Endothelial cell of umbilical vein (primary cell): ENCODE results near the gene BCAR3. TPM values are rescaled to one million over a fixed set of nuclear protein-coding genes. Genes with fewer than 3 reads are reported as not detected.

ENCODE experiments used
- BruUV-seq: library from RNA; stranded (reverse); fragments of 400-500 nt; replicated peaks from 2 replicates; lab custom pipeline; 2021; lab: Mats Ljungman, UMichigan
- CTCF ChIA-PET: fragments of 300-600, 350-600 bp; sonication (Branson Sonifier 250); formaldehyde crosslinking; loops from one replicate; lab custom pipeline; 2021; ENCODE audit warnings: antibody characterized with exemption, inconsistent platforms; lab: Charles Lee
- POLR2A ChIA-PET: fragments of 300-600, 350-600 bp; sonication (Branson Sonifier 250); formaldehyde crosslinking; loops from one replicate; lab custom pipeline; 2021; ENCODE audit warnings: antibody characterized with exemption, inconsistent platforms; lab: Charles Lee
- DNase-seq: peaks from one replicate; pipeline ENCODE4 v3.0.0-alpha.2; 2011; ENCODE audit warnings: low read depth, low spot score
- FAIRE-seq: peaks from 2 replicates; lab custom pipeline; 2011; peaks lifted over from hg19 to GRCh38; lab: Jason Lieb, UNC
- H2AFZ ChIP-seq: 2 replicates; pipeline ENCODE4 v1.6.0; 2012; ENCODE audit warnings: low read depth, low read length, control low read depth, inconsistent platforms
- H3K27ac ChIP-seq: 2 replicates; pipeline ENCODE4 v1.5.1; 2011; ENCODE audit warnings: low read depth, mild to moderate bottlenecking, control low read depth, low read length, moderate library complexity; ENCODE audit not compliant: insufficient read depth
- H3K27me3 ChIP-seq, 2 experiments: 2 replicates each; pipeline versions ENCODE4 v1.6.0 to v1.6.1; 2011; ENCODE audit warnings: low read length in 2 of 2, mixed read lengths in 1 of 2; ENCODE audit not compliant: control insufficient read depth in 2 of 2, insufficient read depth in 2 of 2
- H3K36me3 ChIP-seq, 2 experiments: 2 replicates in 1 of 2; 3 replicates in 1 of 2; pipeline ENCODE4 v1.5.1; 2011; ENCODE audit warnings: low read length in 2 of 2, mild to moderate bottlenecking in 1 of 2, moderate library complexity in 1 of 2; ENCODE audit not compliant: control insufficient read depth in 2 of 2, insufficient read depth in 2 of 2; ENCODE audit errors: extremely low read depth in 1 of 2
- H3K4me1 ChIP-seq: 3 replicates; pipeline ENCODE4 v1.5.1; 2011; ENCODE audit warnings: mild to moderate bottlenecking, low read length; ENCODE audit not compliant: control insufficient read depth, insufficient read depth; ENCODE audit errors: extremely low read depth
- H3K4me2 ChIP-seq: 2 replicates; pipeline ENCODE4 v1.6.1; 2011; ENCODE audit warnings: low read length, control low read depth, mixed read lengths; ENCODE audit not compliant: insufficient read depth
- H3K4me3 ChIP-seq, 3 experiments: fragments of 200-600 bp in 1 of 3; sonication (generic), shearing (Covaris generic) in 1 of 3; replicated peaks in 1 of 3; 2 replicates each; pipeline ENCODE4 v1.5.1; 2011 to 2016; ENCODE audit warnings: control low read depth in 3 of 3, low read length in 3 of 3, mild to moderate bottlenecking in 2 of 3, inconsistent platforms in 1 of 3, low read depth in 1 of 3, moderate library complexity in 1 of 3; ENCODE audit not compliant: insufficient read depth in 1 of 3
- H3K79me2 ChIP-seq: 2 replicates; pipeline ENCODE4 v1.6.0; 2012; ENCODE audit warnings: low read length, inconsistent platforms; ENCODE audit not compliant: control insufficient read depth, insufficient read depth
- H3K9ac ChIP-seq: replicated peaks from 2 replicates; pipeline ENCODE3; 2011; ENCODE audit warnings: low read length, control low read depth; ENCODE audit not compliant: insufficient read depth; ENCODE audit errors: extremely low read depth
- H3K9me1 ChIP-seq: replicated peaks from 3 replicates; pipeline ENCODE4 v1.6.0; 2011; ENCODE audit warnings: mild to moderate bottlenecking, low read length; ENCODE audit not compliant: control insufficient read depth, insufficient read depth; ENCODE audit errors: extremely low read depth
- H3K9me3 ChIP-seq: replicated peaks from 2 replicates; pipeline ENCODE4 v1.5.1; 2012; ENCODE audit warnings: low read length, inconsistent platforms; ENCODE audit not compliant: control insufficient read depth, insufficient read depth
- H4K20me1 ChIP-seq: replicated peaks from 2 replicates; pipeline ENCODE3; 2011; ENCODE audit warnings: mild to moderate bottlenecking, low read length; ENCODE audit not compliant: control insufficient read depth, insufficient read depth; ENCODE audit errors: extremely low read depth
- EZH2 ChIP-seq: IDR thresholded peaks from 2 replicates; pipeline ENCODE4 v1.6.1; 2012; ENCODE audit warnings: borderline replicate concordance, low read depth, mild to moderate bottlenecking, moderate library complexity, low read length, inconsistent platforms; ENCODE audit not compliant: severe bottlenecking
- FOS ChIP-seq: IDR thresholded peaks from 2 replicates; pipeline ENCODE4 v1.6.1; 2011; ENCODE audit warnings: mild to moderate bottlenecking, low read length, moderate library complexity, borderline replicate concordance; ENCODE audit not compliant: insufficient read depth
- GATA2 ChIP-seq: IDR thresholded peaks from 2 replicates; pipeline ENCODE4 v1.7.0; 2011; ENCODE audit warnings: low read depth, mild to moderate bottlenecking, moderate library complexity, mixed read lengths, low read length; ENCODE audit not compliant: insufficient read length, insufficient read depth
- JUN ChIP-seq: IDR thresholded peaks from 2 replicates; pipeline ENCODE4 v1.6.1; 2011; ENCODE audit warnings: borderline replicate concordance, low read depth; ENCODE audit not compliant: insufficient read length, insufficient read depth
- MYC ChIP-seq: IDR thresholded peaks from one replicate; pipeline ENCODE4 v1.6.1; 2011; ENCODE audit warnings: mild to moderate bottlenecking, low read depth, low read length
- POLR2A ChIP-seq: IDR thresholded peaks from 2 replicates; pipeline ENCODE4 v1.6.1; 2012; ENCODE audit warnings: low read depth, mild to moderate bottlenecking, control low read depth, low read length
- POLR2AphosphoS5 ChIP-seq: IDR thresholded peaks from 2 replicates; pipeline ENCODE4 v1.6.1; 2012; ENCODE audit warnings: low read depth, mild to moderate bottlenecking, control low read depth, low read length, moderate library complexity; ENCODE audit not compliant: insufficient read depth
- dilution Hi-C: fragments of 300-500 bp; cut with MboI; formaldehyde crosslinking; loops from one replicate; pipeline ENCODE4 v1.15.0; 2019; ENCODE audit warnings: low sequenced_read_pairs; ENCODE audit not compliant: extremely low pct_ligation_motif_present
- intact Hi-C: fragments of 100-400 bp; cut with micrococcal nuclease; formaldehyde crosslinking; loops from one replicate; pipeline ENCODE4 v1.10.0; 2022
- polyA plus RNA-seq, 4 experiments: library from polyadenylated mRNA; depleted of rRNA in 3 of 4; stranded (reverse) in 3 of 4; unstranded in 1 of 4; fragments of >200 nt; gene quantifications; 2 replicates each; pipeline versions ENCODE4 v1.2.1 to v1.2.3, GENCODE V29; 2011 to 2012; ENCODE audit warnings: missing spikeins in 1 of 4
- total RNA-seq: library from RNA; stranded (reverse); gene quantifications from 2 replicates; pipeline ENCODE4 v1.2.3, GENCODE V29; 2021
- TF ChIP-seq, protein P1 (sequence below): IDR thresholded peaks from 2 replicates; pipeline ENCODE4 v1.6.1; 2011; ENCODE audit not compliant: insufficient read depth, insufficient read length
- TF ChIP-seq, protein P2 (sequence below), 2 donors: IDR thresholded peaks; 1 replicate in 1 of 2; 2 replicates in 1 of 2; pipeline ENCODE4 v1.5.1; 2011; ENCODE audit warnings: low read length in 2 of 2, mild to moderate bottlenecking in 2 of 2, moderate library complexity in 2 of 2, control low read depth in 1 of 2, inconsistent platforms in 1 of 2, low read depth in 1 of 2; ENCODE audit not compliant: insufficient read depth in 1 of 2; ENCODE audit errors: extremely low read depth in 1 of 2

The BCAR3 gene
- total and polyA plus RNA-seq, 2 donors (not counting 3 experiments of a cell fraction or from before 2014, with no cell fraction given): 17.5 to 32.9 TPM

DNA sequence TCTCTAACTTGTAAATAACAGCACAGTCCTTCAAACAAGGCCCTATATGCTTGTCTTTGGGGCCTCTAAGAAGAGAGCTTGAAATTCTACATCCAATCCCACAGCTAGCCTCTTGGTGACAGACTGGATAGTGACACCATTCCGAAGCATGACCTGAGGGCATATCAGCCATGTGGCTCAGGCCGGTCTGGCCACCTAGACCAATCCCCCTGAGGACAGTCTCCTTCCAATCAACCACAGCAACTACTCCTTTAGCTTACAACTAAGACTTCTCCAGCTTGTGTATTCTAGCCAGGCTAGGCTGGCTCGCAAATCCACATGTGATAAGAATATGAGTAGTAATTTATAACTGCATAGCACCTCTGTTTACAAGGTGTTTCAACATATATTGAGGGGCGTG lies 14.0 kb downstream of the BCAR3 start:
- intact Hi-C loops: no loop called here
- H3K4me1 ChIP-seq: peaks cover 89% of the 10 kb centered on the region
- no peaks in the 10 kb centered on the region for H3K27me3 ChIP-seq
- dilution Hi-C loops: loop anchor here (25.0 kb wide), 1 partner anchor 145 kb away; no protein-coding TSS in a partner anchor
- no peaks in the 10 kb centered on the region for H4K20me1 ChIP-seq
- BruUV-seq: no TSS peak
- H3K27ac ChIP-seq: peak overlapping the region; percentile 92
- TF ChIP-seq GATA2 (no peak), JUN (no peak), FOS (no peak), POLR2A (no peak), EZH2 (no peak), MYC (no peak), POLR2AphosphoS5 (no peak)
- TF ChIP-seq, protein P1, sequence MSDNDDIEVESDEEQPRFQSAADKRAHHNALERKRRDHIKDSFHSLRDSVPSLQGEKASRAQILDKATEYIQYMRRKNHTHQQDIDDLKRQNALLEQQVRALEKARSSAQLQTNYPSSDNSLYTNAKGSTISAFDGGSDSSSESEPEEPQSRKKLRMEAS: no peak
- TF ChIP-seq, protein P2, sequence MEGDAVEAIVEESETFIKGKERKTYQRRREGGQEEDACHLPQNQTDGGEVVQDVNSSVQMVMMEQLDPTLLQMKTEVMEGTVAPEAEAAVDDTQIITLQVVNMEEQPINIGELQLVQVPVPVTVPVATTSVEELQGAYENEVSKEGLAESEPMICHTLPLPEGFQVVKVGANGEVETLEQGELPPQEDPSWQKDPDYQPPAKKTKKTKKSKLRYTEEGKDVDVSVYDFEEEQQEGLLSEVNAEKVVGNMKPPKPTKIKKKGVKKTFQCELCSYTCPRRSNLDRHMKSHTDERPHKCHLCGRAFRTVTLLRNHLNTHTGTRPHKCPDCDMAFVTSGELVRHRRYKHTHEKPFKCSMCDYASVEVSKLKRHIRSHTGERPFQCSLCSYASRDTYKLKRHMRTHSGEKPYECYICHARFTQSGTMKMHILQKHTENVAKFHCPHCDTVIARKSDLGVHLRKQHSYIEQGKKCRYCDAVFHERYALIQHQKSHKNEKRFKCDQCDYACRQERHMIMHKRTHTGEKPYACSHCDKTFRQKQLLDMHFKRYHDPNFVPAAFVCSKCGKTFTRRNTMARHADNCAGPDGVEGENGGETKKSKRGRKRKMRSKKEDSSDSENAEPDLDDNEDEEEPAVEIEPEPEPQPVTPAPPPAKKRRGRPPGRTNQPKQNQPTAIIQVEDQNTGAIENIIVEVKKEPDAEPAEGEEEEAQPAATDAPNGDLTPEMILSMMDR (IDR thresholded peaks at IDR 0.05; ENCODE audit: extremely low read depth in 1 of 2, insufficient read depth in 1 of 2, low read depth in 1 of 2, low read length in 2 of 2): no peak
- no peak overlapping the region for H2AFZ ChIP-seq
- H3K9me3 ChIP-seq: no peaks in the 10 kb centered on the region
- H3K79me2 ChIP-seq: peaks cover 69% of the 10 kb centered on the region
- no peak overlapping the region for H3K9ac ChIP-seq
- no peak overlapping the region for H3K4me3 ChIP-seq
- H3K36me3 ChIP-seq: peaks cover 0 to 7% of the 10 kb centered on the region in 2 experiments
- H3K4me2 ChIP-seq: no peak overlapping the region
- DNase-seq (no peak), FAIRE-seq (no peak)
- POLR2A ChIA-PET: no interaction called here
- CTCF ChIA-PET: interaction anchor here (0.7 to 8.2 kb wide), 6 partner anchors 13 to 177 kb away, joined by 3 to 98 read pairs (median 12); partner anchors contain the start of gene BCAR3
- H3K9me1 ChIP-seq: no peaks in the 10 kb centered on the region
